GM18868 (cell line): ENCODE results near the gene TNIK.

Experiments used
- ATAC-seq: cut with Tn5 transposase; IDR thresholded peaks from one replicate; pipeline ENCODE4 v1.9.1; 2021; ENCODE audit warnings: mild to moderate bottlenecking, moderate library complexity; ENCODE audit not compliant: unreplicated experiment

TNIK gene

GRCh38 chr3:171420667-171421066 is 39.5 kb downstream of the TNIK start:
- ATAC-seq, result no peak

DNA sequence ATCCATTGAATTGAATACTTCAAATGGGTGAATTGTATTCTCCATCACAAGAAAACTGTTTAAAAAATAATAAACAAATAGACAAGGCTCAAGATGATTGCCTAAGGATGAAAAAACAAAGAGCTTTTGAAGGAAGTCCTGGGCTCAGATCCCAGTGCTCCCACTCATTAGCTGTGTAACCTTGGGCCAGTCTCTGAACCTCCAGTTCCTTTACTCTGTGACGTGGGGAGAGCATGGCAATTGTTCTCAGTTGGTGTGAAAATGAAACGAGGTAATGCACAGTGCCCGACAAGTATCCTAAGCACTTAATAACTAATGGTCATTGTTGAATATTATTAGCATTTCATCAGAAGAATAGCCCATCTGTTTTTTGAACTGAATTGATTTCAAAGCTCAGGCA is 40.7 kb downstream of the TNIK start:
- ATAC-seq, result no peak

DNA sequence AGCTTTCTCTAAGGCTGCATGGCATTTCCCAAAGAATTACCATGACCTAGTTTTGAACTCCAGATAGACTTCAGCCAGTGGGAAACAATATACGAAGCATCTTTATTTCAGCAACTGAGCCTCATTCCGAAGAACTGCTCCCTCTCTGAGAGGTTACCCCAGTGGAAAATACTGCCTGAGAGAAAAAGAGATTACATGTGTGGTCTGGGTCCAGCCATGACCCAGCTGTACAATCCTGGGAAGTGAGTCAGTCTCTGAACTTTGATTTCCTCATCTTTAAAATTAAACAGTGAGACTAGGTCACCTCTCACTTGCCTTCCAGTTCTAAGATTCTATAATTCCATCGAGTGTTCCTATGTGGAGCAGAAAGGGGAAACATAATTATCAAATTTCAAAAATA is 42.4 kb downstream of the TNIK start:
- no peak for ATAC-seq

- ATAC-seq, result no peak
Observed at GRCh38 chr3:171417137-171417536, 43.1 kb downstream of the TNIK start.

GRCh38 chr3:171416666-171417065 is 43.5 kb downstream of the TNIK start:
- no peak for ATAC-seq

DNA sequence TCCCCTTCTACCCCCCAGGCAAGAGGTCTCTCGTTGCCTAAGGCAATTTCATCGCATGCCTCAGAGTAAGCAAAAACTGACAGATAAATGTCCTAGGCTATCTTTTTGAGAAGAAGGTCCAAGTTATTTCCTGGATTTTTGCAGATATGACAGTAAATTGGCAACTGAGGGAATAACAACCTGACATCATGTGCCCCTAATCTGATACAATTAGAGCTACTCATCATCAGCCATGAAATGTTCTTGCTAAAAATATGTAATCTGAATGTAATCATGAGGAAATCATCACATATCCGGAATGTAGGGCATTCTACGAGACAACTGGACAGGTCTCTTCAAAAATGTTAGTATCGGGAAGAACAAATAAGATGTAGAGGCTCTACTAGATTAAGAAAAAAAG is 44.1 kb downstream of the TNIK start:
- ATAC-seq, result no peak

DNA sequence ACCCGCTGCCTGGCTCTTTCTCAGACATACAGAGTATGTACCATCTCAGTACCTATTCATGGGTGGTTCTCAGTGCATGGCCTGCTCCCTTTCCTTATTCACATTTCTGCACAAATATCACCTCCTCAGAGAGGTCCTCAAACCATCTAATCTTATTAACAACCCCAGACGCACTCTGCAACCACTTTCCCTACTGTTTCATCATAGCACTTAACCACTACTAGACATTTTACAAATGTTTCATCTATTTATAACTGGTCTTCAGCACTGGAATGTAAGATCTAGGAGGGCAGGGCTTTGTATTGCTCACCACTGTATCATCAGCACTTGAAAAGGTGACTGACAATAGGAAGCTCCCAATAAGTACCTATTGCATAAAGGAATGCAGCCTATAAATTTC is 45.1 kb downstream of the TNIK start:
- ATAC-seq, result no peak

GRCh38 chr3:171412473-171412872 is 47.7 kb downstream of the TNIK start:
- no peak for ATAC-seq

DNA sequence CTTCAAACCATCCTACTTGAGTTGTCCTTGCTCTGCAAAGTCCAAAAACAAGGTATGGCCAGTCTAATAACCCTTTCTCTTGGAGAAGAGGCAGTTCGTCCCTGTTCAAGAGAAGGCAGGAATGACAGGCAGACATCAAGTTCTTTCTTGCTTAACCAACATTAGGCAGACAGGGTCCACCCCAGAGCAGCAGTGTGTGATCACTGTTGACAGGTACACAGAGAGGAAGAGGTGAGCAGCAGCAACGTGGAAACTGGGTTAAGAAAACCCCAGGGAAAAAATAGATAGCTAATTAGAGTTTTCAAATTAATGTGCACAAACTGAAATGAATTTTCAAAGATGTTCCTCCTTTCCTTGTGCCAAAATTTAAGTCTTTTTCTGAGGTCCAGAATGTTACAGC is 48.2 kb downstream of the TNIK start:
- ATAC-seq, result no peak

GRCh38 chr3:171410186-171410585 is 50.0 kb downstream of the TNIK start:
- ATAC-seq, result no peak

- no peak for ATAC-seq
Observed at GRCh38 chr3:171407759-171408158, 52.4 kb downstream of the TNIK start.

GRCh38 chr3:171404376-171404967 is 55.7 kb downstream of the TNIK start:
- ATAC-seq, result no peak

- no peak for ATAC-seq
Observed at GRCh38 chr3:171402281-171402680, 57.9 kb downstream of the TNIK start.

- ATAC-seq, result no peak
Observed at GRCh38 chr3:171401432-171401831, 58.8 kb downstream of the TNIK start.

DNA sequence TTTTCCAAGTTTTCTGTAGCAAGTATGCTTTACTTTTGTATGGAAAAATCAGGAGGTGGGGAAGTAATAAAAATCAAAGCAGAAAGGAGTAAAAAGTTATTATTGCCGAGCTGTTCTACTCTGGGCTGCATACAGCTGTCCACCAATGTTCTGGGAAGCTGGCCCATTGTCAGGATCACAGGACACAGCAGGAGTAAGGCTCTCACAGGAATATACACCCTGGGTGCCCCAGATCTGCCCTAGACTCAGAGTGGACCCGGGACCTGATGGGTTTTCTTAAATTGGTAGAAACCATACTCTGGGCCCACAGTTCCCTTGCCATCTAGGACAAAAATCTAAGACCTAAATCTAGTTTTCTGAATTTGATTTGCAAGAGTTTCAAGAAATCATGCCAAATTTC is 60.4 kb downstream of the TNIK start:
- ATAC-seq, result no peak

DNA sequence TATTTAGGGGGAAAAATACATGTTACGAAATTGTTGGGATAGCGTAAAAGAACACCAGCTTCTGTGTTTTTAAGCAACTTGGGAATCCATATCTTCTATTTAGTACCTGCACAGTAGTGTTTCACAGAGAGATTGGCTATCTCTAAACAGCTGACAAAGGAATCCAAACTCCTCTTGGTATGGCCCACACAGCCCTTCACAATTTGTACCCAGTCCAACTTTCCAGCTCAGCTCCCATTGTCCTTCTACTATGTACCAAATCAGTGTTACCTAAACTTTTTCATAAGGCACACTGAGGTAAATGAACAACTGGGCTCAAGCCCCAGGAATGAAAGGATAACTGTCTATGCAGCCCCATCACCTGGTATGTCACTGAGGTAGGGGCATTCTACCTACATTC is 61.9 kb downstream of the TNIK start:
- no peak for ATAC-seq

DNA sequence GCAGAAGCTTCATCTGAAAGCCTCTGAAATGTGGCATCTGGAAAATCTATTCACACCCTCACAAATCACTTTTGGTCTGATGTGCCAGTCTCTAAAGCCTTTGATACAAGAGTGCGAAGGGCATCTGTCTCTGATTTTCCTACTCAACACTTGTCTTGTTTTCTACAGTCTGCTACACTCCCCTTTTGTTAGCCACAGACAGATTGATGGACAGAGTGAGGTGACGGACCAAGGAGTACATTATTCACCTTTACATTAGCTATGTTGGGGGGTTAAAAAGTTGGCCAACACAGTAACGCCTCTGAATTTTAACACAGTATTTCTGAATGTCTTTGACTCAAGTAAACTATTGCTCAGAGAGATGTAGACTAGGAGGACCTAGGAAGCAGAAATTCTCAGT is 63.1 kb downstream of the TNIK start:
- ATAC-seq, result no peak

DNA sequence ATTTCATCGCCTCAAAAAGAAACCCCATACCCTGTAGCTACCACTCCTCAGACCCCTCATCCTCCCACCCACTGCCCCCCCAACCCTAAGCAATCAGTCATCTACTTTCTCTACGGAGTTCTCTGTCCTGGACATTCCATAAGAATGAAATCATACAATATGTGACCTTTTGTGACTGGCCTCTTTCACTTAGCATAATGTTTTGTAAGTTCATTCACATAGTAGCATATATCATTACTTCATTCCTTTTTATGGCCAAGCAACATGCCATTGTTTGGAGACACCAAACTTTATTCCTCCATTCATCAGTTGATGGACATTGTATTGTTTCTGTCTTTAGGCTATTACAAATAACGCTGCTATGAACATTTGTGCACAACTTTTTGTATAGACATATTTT is 64.2 kb downstream of the TNIK start:
- no peak for ATAC-seq

DNA sequence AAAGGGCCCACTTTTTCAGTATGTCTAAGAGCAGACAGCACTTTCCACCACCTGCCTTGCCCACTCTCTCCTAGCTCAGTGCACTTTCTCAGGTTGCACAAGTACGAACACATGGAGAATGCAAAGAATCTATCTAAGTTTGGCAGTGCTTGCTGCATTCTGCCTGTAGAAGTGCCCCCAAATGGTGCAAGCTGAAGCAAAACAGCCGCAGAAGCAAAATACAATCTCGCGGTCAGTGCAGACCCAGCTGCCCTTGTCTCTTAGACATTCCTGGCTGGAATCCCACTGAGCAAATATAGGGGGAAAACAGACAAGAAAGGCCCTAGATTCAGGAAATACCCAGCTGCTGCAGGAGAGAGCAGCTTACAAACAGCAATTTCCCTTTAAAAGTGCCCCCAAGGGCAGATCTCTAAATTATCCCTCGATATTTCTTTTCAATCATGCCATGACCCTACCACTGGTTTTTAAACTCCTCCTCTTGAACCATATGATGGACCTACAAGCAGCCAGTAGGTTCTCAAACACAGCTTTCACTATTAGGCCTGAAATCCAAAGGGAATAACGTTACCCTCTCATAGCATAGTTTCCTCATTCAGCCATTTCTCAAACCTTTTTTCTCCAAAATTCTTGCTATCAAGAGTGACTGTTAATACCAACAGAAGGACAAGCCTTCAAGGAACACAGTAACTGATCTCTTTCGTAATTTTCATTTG is 67.0 kb downstream of the TNIK start:
- no peak for ATAC-seq

DNA sequence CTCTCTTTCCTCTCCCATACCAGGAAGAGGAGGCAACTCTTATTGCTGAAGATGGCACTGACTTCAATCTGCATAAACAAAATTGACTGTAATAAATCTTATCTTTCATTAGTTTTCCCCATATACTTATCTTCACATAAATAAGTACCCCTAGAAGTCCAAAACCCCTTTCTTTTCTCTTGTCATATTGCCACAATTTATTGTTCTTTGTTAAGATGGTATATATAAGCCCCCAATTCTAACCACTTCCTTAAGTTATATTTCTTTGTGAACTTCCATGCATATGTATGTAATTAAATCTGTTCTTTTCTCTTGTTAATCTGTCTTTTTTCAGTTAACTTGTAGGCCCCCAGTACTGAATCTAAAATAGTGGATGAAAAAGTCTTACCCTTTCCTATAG is 68.8 kb downstream of the TNIK start:
- ATAC-seq, result no peak

DNA sequence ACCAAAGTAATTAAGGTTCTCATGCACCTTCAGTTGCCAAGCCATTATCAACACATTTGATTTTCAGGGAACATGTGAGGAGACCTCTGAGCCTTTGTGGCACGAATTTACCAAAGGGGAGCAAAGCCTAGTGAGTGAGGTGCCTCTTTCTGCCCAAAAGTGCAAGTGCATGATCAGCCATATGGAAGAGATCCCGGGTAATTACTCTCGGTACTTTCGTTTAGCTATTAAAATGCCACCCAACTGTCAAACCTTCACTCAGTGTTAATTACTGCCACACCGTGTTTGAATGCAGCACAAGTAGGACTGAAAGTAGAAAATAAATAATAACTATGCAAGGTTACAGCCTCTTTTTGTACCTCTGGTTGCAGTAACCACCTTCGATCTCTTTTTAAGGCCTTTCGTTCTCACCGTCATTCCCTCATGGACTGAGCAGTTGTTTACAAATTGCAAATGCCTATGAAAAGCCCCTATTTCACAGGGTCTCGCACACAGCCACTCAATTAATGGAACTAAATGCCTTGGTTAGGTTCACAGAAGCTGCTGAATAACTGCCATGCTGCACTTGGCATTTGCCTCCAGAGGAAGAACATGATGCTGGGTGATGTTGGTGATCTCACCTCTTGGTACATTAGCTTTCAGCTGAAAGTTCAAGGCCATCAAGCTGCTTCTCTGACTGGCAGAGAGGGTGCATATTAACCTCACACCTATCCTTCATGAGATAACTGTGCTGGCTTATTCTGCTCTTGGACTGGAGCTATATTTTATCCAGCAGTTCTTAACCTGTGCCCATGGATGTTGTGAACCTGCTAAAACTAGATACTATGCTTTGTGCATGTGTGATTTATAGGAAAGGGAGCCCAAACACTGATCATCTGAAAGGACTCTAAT is 69.9 kb downstream of the TNIK start:
- ATAC-seq, result no peak

- no peak for ATAC-seq
Observed at GRCh38 chr3:171389491-171389890, 70.7 kb downstream of the TNIK start.
